SK-N-SH treated with all-trans-retinoic acid at 6 μM for 48 hours (cell line): ENCODE data around the gene INS.

ENCODE experiments used
- CREB5 ChIP-seq: fragments of 250-450 bp; sonication (Bioruptor Pico); IDR thresholded peaks from 2 replicates; pipeline ENCODE4 v1.5.1; 2020; ENCODE audit warnings: low read depth, mild to moderate bottlenecking, moderate library complexity
- POU6F1 ChIP-seq: fragments of 250-450 bp; sonication (Bioruptor Pico); IDR thresholded peaks from 2 replicates; pipeline ENCODE4 v1.8.0; 2021; ENCODE audit warnings: low read depth, mild to moderate bottlenecking, moderate library complexity, borderline replicate concordance

GRCh38 chr11:2118677-2119076 lies 42.3 kb downstream of the INS start:
- no peak for TF ChIP-seq POU6F1 (CRISPR knock-in tag)
- TF ChIP-seq CREB5 = no peak
